ENCODE results near the gene SYT1. TPM values are rescaled to one million over a fixed set of nuclear protein-coding genes. Genes with fewer than 3 reads are reported as not detected.

SYT1 gene
- total RNA-seq, 1 donor from 2014 or later: 1.1 TPM

- no peak for DNase-seq (ENCODE audit: low read depth)
Measured at GRCh38 chr12:79138872-79139271, 274.3 kb downstream of the SYT1 start.

GRCh38 chr12:79140711-79141110 is 276.1 kb downstream of the SYT1 start:
- DNase-seq (ENCODE audit: low read depth): no peak

- DNase-seq (ENCODE audit: low read depth): peak; percentile 27
Measured at GRCh38 chr12:79141776-79142175, 277.2 kb downstream of the SYT1 start.

GRCh38 chr12:79143803-79144202 is 279.2 kb downstream of the SYT1 start:
- no peak for DNase-seq (ENCODE audit: low read depth)

- no peak for DNase-seq (ENCODE audit: low read depth)
Measured at GRCh38 chr12:79151956-79152355, 287.4 kb downstream of the SYT1 start.

- peak; percentile 74 for DNase-seq (ENCODE audit: low read depth)
Measured at GRCh38 chr12:79155683-79156082, 291.1 kb downstream of the SYT1 start.

GRCh38 chr12:79156846-79157463 is 292.4 kb downstream of the SYT1 start:
- no peak for DNase-seq (ENCODE audit: low read depth)

- no peak for DNase-seq (ENCODE audit: low read depth)
Measured at GRCh38 chr12:79161249-79161934, 296.8 kb downstream of the SYT1 start.

GRCh38 chr12:79162147-79162772 is 297.7 kb downstream of the SYT1 start:
- no peak for DNase-seq (ENCODE audit: low read depth)

- no peak for DNase-seq (ENCODE audit: low read depth)
Measured at GRCh38 chr12:79162948-79163347, 298.4 kb downstream of the SYT1 start.

GRCh38 chr12:79164890-79165289 is 300.3 kb downstream of the SYT1 start:
- DNase-seq (ENCODE audit: low read depth): no peak

- no peak for DNase-seq (ENCODE audit: low read depth)
Measured at GRCh38 chr12:79168687-79169086, 304.1 kb downstream of the SYT1 start.

- DNase-seq (ENCODE audit: low read depth): peak; percentile 72
Measured at GRCh38 chr12:79174626-79175025, 310.1 kb downstream of the SYT1 start.

GRCh38 chr12:79183003-79183402 is 318.4 kb downstream of the SYT1 start:
- DNase-seq (ENCODE audit: low read depth): no peak

GRCh38 chr12:79183926-79184325 is 319.4 kb downstream of the SYT1 start:
- DNase-seq (ENCODE audit: low read depth): no peak

GRCh38 chr12:79186506-79186905 is 321.9 kb downstream of the SYT1 start:
- no peak for DNase-seq (ENCODE audit: low read depth)

- DNase-seq (ENCODE audit: low read depth): no peak
Measured at GRCh38 chr12:79187032-79187431, 322.5 kb downstream of the SYT1 start.

- no peak for DNase-seq (ENCODE audit: low read depth)
Measured at GRCh38 chr12:79191391-79191790, 326.8 kb downstream of the SYT1 start.

GRCh38 chr12:79194595-79194994 is 330.0 kb downstream of the SYT1 start:
- DNase-seq (ENCODE audit: low read depth): peak; percentile 4

GRCh38 chr12:79199166-79199565 is 334.6 kb downstream of the SYT1 start:
- DNase-seq (ENCODE audit: low read depth): no peak

GRCh38 chr12:79200176-79200575 is 335.6 kb downstream of the SYT1 start:
- DNase-seq (ENCODE audit: low read depth): no peak

- DNase-seq (ENCODE audit: low read depth): no peak
Measured at GRCh38 chr12:79203058-79203647, 338.6 kb downstream of the SYT1 start.

- peak; percentile 70 for DNase-seq (ENCODE audit: low read depth)
Measured at GRCh38 chr12:79206871-79207270, 342.3 kb downstream of the SYT1 start.
